Endothelial cell of umbilical vein (primary cell): Measurements from ENCODE around the gene NECTIN4. TPM values are rescaled to one million over a fixed set of nuclear protein-coding genes. Genes with fewer than 3 reads are reported as not detected.

Experiments
- BruUV-seq: library from RNA; stranded (reverse); fragments of 400-500 nt; replicated peaks from 2 replicates; lab custom pipeline; 2021; lab: Mats Ljungman, UMichigan
- CTCF ChIA-PET: fragments of 300-600, 350-600 bp; sonication (Branson Sonifier 250); formaldehyde crosslinking; loops from one replicate; lab custom pipeline; 2021; ENCODE audit warnings: antibody characterized with exemption, inconsistent platforms; lab: Charles Lee
- POLR2A ChIA-PET: fragments of 300-600, 350-600 bp; sonication (Branson Sonifier 250); formaldehyde crosslinking; loops from one replicate; lab custom pipeline; 2021; ENCODE audit warnings: antibody characterized with exemption, inconsistent platforms; lab: Charles Lee
- DNase-seq: peaks from one replicate; pipeline ENCODE4 v3.0.0-alpha.2; 2011; ENCODE audit warnings: low read depth, low spot score
- FAIRE-seq: peaks from 2 replicates; lab custom pipeline; 2011; peaks lifted over from hg19 to GRCh38; lab: Jason Lieb, UNC
- H2AFZ ChIP-seq: 2 replicates; pipeline ENCODE4 v1.6.0; 2012; ENCODE audit warnings: low read depth, low read length, control low read depth, inconsistent platforms
- H3K27ac ChIP-seq: 2 replicates; pipeline ENCODE4 v1.5.1; 2011; ENCODE audit warnings: low read depth, mild to moderate bottlenecking, control low read depth, low read length, moderate library complexity; ENCODE audit not compliant: insufficient read depth
- H3K27me3 ChIP-seq, 2 experiments: 2 replicates each; pipeline versions ENCODE4 v1.6.0 to v1.6.1; 2011; ENCODE audit warnings: low read length in 2 of 2, mixed read lengths in 1 of 2; ENCODE audit not compliant: control insufficient read depth in 2 of 2, insufficient read depth in 2 of 2
- H3K36me3 ChIP-seq, 2 experiments: 2 replicates in 1 of 2; 3 replicates in 1 of 2; pipeline ENCODE4 v1.5.1; 2011; ENCODE audit warnings: low read length in 2 of 2, mild to moderate bottlenecking in 1 of 2, moderate library complexity in 1 of 2; ENCODE audit not compliant: control insufficient read depth in 2 of 2, insufficient read depth in 2 of 2; ENCODE audit errors: extremely low read depth in 1 of 2
- H3K4me1 ChIP-seq: 3 replicates; pipeline ENCODE4 v1.5.1; 2011; ENCODE audit warnings: mild to moderate bottlenecking, low read length; ENCODE audit not compliant: control insufficient read depth, insufficient read depth; ENCODE audit errors: extremely low read depth
- H3K4me2 ChIP-seq: 2 replicates; pipeline ENCODE4 v1.6.1; 2011; ENCODE audit warnings: low read length, control low read depth, mixed read lengths; ENCODE audit not compliant: insufficient read depth
- H3K4me3 ChIP-seq, 3 experiments: fragments of 200-600 bp in 1 of 3; sonication (generic), shearing (Covaris generic) in 1 of 3; replicated peaks in 1 of 3; 2 replicates each; pipeline ENCODE4 v1.5.1; 2011 to 2016; ENCODE audit warnings: control low read depth in 3 of 3, low read length in 3 of 3, mild to moderate bottlenecking in 2 of 3, inconsistent platforms in 1 of 3, low read depth in 1 of 3, moderate library complexity in 1 of 3; ENCODE audit not compliant: insufficient read depth in 1 of 3
- H3K79me2 ChIP-seq: 2 replicates; pipeline ENCODE4 v1.6.0; 2012; ENCODE audit warnings: low read length, inconsistent platforms; ENCODE audit not compliant: control insufficient read depth, insufficient read depth
- H3K9ac ChIP-seq: replicated peaks from 2 replicates; pipeline ENCODE3; 2011; ENCODE audit warnings: low read length, control low read depth; ENCODE audit not compliant: insufficient read depth; ENCODE audit errors: extremely low read depth
- H3K9me1 ChIP-seq: replicated peaks from 3 replicates; pipeline ENCODE4 v1.6.0; 2011; ENCODE audit warnings: mild to moderate bottlenecking, low read length; ENCODE audit not compliant: control insufficient read depth, insufficient read depth; ENCODE audit errors: extremely low read depth
- H3K9me3 ChIP-seq: replicated peaks from 2 replicates; pipeline ENCODE4 v1.5.1; 2012; ENCODE audit warnings: low read length, inconsistent platforms; ENCODE audit not compliant: control insufficient read depth, insufficient read depth
- H4K20me1 ChIP-seq: replicated peaks from 2 replicates; pipeline ENCODE3; 2011; ENCODE audit warnings: mild to moderate bottlenecking, low read length; ENCODE audit not compliant: control insufficient read depth, insufficient read depth; ENCODE audit errors: extremely low read depth
- EZH2 ChIP-seq: IDR thresholded peaks from 2 replicates; pipeline ENCODE4 v1.6.1; 2012; ENCODE audit warnings: borderline replicate concordance, low read depth, mild to moderate bottlenecking, moderate library complexity, low read length, inconsistent platforms; ENCODE audit not compliant: severe bottlenecking
- GATA2 ChIP-seq: IDR thresholded peaks from 2 replicates; pipeline ENCODE4 v1.7.0; 2011; ENCODE audit warnings: low read depth, mild to moderate bottlenecking, moderate library complexity, mixed read lengths, low read length; ENCODE audit not compliant: insufficient read length, insufficient read depth
- JUN ChIP-seq: IDR thresholded peaks from 2 replicates; pipeline ENCODE4 v1.6.1; 2011; ENCODE audit warnings: borderline replicate concordance, low read depth; ENCODE audit not compliant: insufficient read length, insufficient read depth
- POLR2A ChIP-seq: IDR thresholded peaks from 2 replicates; pipeline ENCODE4 v1.6.1; 2012; ENCODE audit warnings: low read depth, mild to moderate bottlenecking, control low read depth, low read length
- POLR2AphosphoS5 ChIP-seq: IDR thresholded peaks from 2 replicates; pipeline ENCODE4 v1.6.1; 2012; ENCODE audit warnings: low read depth, mild to moderate bottlenecking, control low read depth, low read length, moderate library complexity; ENCODE audit not compliant: insufficient read depth
- dilution Hi-C: fragments of 300-500 bp; cut with MboI; formaldehyde crosslinking; loops from one replicate; pipeline ENCODE4 v1.15.0; 2019; ENCODE audit warnings: low sequenced_read_pairs; ENCODE audit not compliant: extremely low pct_ligation_motif_present
- intact Hi-C: fragments of 100-400 bp; cut with micrococcal nuclease; formaldehyde crosslinking; loops from one replicate; pipeline ENCODE4 v1.10.0; 2022
- polyA plus RNA-seq, 4 experiments: library from polyadenylated mRNA; depleted of rRNA in 3 of 4; stranded (reverse) in 3 of 4; unstranded in 1 of 4; fragments of >200 nt; gene quantifications; 2 replicates each; pipeline versions ENCODE4 v1.2.1 to v1.2.3, GENCODE V29; 2011 to 2012; ENCODE audit warnings: missing spikeins in 1 of 4
- total RNA-seq: library from RNA; stranded (reverse); gene quantifications from 2 replicates; pipeline ENCODE4 v1.2.3, GENCODE V29; 2021
- TF ChIP-seq, protein P1 (sequence below): IDR thresholded peaks from 2 replicates; pipeline ENCODE4 v1.6.1; 2011; ENCODE audit not compliant: insufficient read depth, insufficient read length

Gene NECTIN4
- total and polyA plus RNA-seq, 2 donors (not counting 3 experiments of a cell fraction or from before 2014, with no cell fraction given) = 0.15 to 0.58 TPM

- peak within 1 kb of the TSS; percentile 89 for H3K4me2 ChIP-seq
- dilution Hi-C loops = no loop called here
- no peaks in the 10 kb centered on the region for H4K20me1 ChIP-seq
Measured at GRCh38 chr1:161045736-161046604, 43.4 kb downstream of the NECTIN4 start, which contains the start of gene USF1. USF1 (minus strand) TSS chr1:161045977; CDS start chr1:161043275, 2,702 bp downstream.

DNA sequence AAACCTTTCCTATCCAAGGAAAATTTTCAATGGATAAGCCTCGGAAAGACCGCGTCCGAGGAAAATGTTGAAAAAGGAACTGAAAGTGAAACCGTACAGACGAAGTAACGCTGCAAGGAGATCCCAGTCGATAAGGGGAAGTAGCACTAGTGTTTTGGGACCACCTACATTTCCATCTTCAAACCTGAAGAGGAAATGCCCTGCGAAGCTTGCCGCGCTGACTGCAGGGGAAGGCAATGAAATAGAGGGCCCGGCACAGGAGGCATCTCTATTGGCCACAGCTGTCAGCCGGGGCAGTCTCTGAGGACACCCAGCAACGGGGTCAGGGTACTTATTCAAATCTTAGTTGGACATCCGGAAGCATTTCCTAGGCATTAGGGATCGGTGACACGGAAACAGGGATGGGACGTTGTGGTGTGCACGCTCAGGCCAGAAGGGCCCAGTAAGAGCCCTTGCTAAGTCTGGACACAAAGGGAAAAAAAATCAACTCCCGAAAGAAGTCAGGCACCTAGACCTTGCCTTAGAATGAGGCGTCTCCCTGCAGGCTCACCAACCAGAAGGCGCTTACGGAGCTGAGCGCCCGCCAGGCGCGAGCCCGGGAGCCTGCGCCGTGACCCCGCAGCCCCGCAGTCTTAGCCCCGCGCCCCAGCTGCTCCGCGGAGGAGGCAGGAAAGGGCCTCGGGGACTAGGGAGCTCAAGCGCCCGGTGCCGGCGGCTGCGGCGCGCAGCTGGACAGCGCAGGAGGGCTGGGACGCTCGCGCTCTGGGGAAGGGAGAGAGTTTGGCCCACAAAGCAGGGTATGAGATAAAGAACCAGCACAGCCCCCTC, 44.2 kb downstream of the NECTIN4 start:
- peak overlapping the region; percentile 91 for H3K9ac ChIP-seq
- H3K9me3 ChIP-seq = no peaks in the 10 kb centered on the region
- peaks cover 10% of the 10 kb centered on the region for H3K4me1 ChIP-seq
- BruUV-seq = TSS peak; percentile 59
- peak; percentile 17 for TF ChIP-seq POLR2A
- TF ChIP-seq, protein P1, sequence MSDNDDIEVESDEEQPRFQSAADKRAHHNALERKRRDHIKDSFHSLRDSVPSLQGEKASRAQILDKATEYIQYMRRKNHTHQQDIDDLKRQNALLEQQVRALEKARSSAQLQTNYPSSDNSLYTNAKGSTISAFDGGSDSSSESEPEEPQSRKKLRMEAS = no peak
- TF ChIP-seq EZH2 = no peak
- peak; percentile 61 for TF ChIP-seq GATA2
- H3K9me1 ChIP-seq = no peaks in the 10 kb centered on the region
- DNase-seq (peak; percentile 72), FAIRE-seq (peak; percentile 95)
- peak overlapping the region; percentile 66 to 82 (median 66) for H3K4me3 ChIP-seq
- peaks cover 12% of the 10 kb centered on the region for H3K79me2 ChIP-seq
- intact Hi-C loops (loop anchor here (1.0 to 2.0 kb wide), 6 partner anchors 25 to 94 kb away; no protein-coding TSS in a partner anchor), dilution Hi-C loops (no loop called here)
- H3K4me2 ChIP-seq = peak overlapping the region; percentile 89
- H3K27me3 ChIP-seq = no peaks in the 10 kb centered on the region
- peaks cover 6 to 19% of the 10 kb centered on the region in 2 experiments for H3K36me3 ChIP-seq
- ChIA-PET CTCF (interaction anchor here (0.6 to 11.0 kb wide), 12 partner anchors 10 to 96 kb away, joined by 3 to 181 read pairs (median 4); partner anchors contain the start of genes KLHDC9, NIT1 and PFDN2), POLR2A (interaction anchor here (0.6 to 1.8 kb wide), 5 partner anchors 25 to 87 kb away, joined by 3 to 8 read pairs (median 4); partner anchors contain the start of genes F11R, NIT1 and PFDN2)
- H2AFZ ChIP-seq = peak overlapping the region; percentile 45
- peak overlapping the region; percentile 94 for H3K27ac ChIP-seq
- H4K20me1 ChIP-seq = no peaks in the 10 kb centered on the region

More at GRCh38 chr1:161045736-161046604, 43.4 kb downstream of the NECTIN4 start, which contains the start of gene USF1:
- CTCF ChIA-PET = interaction anchor here (0.6 to 11.0 kb wide), 12 partner anchors 9 to 211 kb away, joined by 3 to 181 read pairs (median 4); partner anchors contain the start of genes KLHDC9, NIT1 and PFDN2
- Histone ChIP-seq H3K27me3 (no peaks in the 10 kb centered on the region), H3K9me1 (no peaks in the 10 kb centered on the region), H3K9ac (peak within 1 kb of the TSS; percentile 91), H3K36me3 (peaks cover 3 to 13% of the 10 kb centered on the region in 2 experiments), H3K27ac (peak within 1 kb of the TSS; percentile 94), H3K79me2 (peaks cover 12% of the 10 kb centered on the region), H3K4me3 (peak within 1 kb of the TSS; percentile 66 to 82 (median 66)), H3K4me1 (peaks cover 10% of the 10 kb centered on the region), H3K9me3 (no peaks in the 10 kb centered on the region), H2AFZ (peak within 1 kb of the TSS; percentile 85)
- TF ChIP-seq JUN = no peak
- TF ChIP-seq POLR2AphosphoS5 = peak; percentile 65
- TF ChIP-seq POLR2A = peak; percentile 76
- POLR2A ChIA-PET = interaction anchor here (0.6 to 1.8 kb wide), 5 partner anchors 26 to 139 kb away, joined by 3 to 8 read pairs (median 4); partner anchors contain the start of genes F11R, NIT1 and PFDN2
- peak; percentile 98 for DNase-seq
- FAIRE-seq = peak; percentile 95
- BruUV-seq = TSS peak; percentile 90
- intact Hi-C loops = loop anchor here (1.0 to 2.0 kb wide), 6 partner anchors 26 to 93 kb away; no protein-coding TSS in a partner anchor
